ENCODE measurements around the gene VPS13D.

The VPS13D gene

GRCh38 chr1:12336413-12336812, 106.6 kb downstream of the VPS13D start:
- no peak for DNase-seq (ENCODE audit: low read depth in 3 of 3)

GRCh38 chr1:12338017-12338416, 108.2 kb downstream of the VPS13D start:
- DNase-seq (ENCODE audit: low read depth in 3 of 3), result no peak

DNA sequence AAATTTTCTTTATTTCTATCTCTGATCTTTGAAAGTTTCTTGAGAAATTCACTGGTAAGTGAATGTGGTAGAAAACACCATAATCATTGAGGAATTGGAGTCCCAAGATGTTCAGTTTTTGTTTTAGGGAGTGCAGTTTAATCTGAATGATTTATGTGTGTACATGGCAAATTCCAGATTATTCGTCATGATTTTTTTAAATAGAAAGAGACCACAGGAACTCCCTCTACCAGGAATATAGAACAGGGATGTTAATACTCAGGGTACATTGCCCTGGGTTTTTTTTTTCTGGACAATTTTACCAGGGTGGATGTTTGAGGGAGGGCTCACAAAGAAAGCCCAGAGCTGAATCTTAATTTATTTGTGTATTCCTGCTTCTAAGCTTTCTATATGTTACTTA, 109.0 kb downstream of the VPS13D start:
- DNase-seq (ENCODE audit: low read depth in 3 of 3), result no peak

- DNase-seq (ENCODE audit: low read depth in 3 of 3), result no peak
Measured at GRCh38 chr1:12339396-12339795, 109.6 kb downstream of the VPS13D start.

- DNase-seq (ENCODE audit: low read depth in 3 of 3), result no peak
Measured at GRCh38 chr1:12339811-12340543, 110.1 kb downstream of the VPS13D start.

DNA sequence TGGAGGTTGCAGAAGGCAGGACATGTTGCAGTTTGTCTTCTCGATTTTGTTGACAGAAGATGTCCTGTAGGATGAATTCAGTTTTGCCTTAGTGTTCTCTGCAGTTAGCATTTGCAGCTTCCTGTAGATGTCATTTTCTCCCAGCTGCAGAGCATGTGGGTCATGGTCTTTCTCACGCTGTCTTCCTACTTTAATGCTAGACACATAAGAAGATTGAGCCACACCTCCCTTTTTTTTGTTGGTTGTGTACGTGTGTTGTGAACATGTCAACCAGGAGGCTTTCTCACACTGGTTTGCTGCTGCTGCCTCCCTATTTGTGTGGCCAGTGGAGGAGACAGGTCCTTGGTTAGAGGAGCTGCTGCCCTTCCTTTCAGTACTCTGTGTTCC, 110.7 kb downstream of the VPS13D start:
- no peak for DNase-seq (ENCODE audit: low read depth in 3 of 3)

DNA sequence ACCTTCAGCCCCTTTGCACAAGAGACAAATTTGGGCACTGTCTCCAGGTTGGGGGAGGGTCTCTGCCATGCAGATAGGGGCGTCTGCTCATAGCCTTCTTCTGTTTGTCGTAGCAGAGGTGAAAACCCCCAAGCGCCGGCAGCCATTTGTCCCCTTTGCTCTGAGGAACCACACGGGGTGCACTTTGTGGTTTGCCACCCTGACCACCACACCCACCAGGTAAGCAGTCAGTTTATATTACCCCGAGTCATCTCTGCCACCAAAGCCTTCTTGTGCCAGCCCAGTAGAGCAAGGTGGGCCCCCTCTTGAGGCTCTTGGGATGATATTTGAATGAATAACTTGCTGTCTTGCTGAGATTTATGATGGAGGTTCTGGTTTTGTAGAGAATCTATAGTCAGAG, 111.8 kb downstream of the VPS13D start:
- no peak for DNase-seq (ENCODE audit: low read depth in 3 of 3)

DNA sequence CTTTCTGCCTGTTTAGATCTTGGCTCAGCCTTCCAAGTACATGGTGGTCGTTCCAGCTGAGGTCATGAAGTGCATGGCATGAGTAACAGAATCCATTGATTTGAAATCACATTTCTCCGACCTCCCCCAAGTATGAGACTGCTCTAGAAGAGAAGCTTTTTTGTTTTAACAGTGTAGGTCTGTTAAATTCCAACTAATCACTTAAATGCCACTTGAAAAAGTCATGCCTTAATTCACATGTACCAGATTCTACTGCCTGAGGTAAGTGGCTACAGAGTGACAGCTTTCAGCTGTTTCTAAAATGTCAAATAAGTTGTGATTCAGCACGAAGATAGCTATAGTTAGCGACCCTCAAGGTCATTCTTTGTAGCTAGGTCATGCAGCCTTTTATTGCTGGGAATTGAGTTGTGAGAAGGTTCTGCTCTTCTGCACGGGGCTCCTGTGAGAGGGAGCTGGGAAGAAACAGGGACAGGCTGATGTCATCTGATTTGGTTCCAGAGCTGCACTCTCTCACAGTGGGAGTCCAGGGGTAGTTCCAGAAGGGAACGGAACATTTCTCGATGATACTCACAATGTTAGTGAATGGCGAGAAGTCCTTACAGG, 112.7 kb downstream of the VPS13D start:
- DNase-seq (ENCODE audit: low read depth in 3 of 3), result no peak

DNA sequence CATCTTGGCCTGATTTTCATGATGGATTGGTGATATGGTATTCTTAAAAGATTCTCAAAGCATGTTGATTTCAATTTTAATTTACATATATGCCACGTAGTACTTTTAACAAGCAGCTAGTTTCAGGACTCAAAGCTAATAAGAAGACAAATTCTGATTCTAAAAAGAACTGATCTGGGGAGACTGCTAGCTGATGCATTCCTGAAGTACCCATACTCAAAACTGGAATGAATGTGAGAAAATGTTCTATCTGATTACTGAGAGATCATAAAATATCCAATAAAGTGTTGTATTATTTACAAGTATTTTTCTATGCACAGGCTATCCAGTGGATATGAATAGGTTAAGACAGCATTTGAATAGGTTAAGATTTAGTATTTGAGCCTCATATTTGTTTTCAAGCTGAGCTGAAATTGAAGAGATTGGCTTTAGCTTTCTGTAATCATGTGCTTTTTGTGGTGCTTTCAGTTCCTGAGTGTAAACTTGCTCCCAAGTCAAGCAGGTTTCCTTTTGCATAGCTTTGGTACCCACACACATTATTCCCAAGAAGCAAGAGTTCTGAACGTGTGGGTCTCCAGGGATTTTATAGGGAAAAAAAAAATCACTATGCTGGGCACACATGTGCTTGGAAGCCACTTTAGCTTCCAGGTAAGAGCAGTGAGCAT, 114.1 kb downstream of the VPS13D start:
- DNase-seq (ENCODE audit: low read depth in 3 of 3), result no peak

DNA sequence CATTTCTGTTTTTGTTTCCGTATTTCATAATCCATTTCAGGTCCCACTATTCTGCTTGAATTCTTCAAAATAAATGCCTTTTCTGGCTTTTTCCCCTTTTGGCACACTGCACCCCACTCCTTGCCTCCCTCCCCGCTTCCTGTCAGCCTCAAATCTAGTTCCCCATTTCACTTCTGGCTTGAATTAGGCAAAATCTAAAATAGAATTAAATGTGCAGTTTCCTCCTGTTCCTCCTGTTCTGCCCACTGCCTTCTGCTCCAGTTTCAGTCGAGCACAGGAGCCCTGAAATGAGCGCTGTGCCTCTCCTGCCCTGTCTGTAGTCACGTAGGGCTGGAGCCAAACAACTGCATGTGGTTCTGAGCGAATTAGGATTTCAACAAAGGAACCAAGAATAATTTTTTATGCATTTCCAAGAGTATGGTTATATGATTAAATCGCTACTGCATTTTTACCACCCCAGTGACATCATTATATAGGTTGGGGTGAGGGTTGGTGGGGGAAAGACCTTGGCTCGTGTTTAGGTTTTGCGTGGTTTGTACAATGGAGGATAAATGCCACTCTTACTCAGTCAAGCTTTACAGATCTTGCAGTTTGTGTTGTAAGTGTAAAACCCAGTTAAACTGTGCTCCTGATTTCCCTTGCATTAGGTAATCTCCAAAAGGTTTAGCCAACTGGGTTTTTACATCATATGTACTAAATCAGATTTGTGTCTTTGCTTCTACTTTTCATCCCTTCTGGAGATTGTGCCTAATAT, 114.9 kb downstream of the VPS13D start:
- no peak for DNase-seq (ENCODE audit: low read depth in 3 of 3)

GRCh38 chr1:12345350-12346217, 115.8 kb downstream of the VPS13D start:
- no peak for DNase-seq (ENCODE audit: low read depth in 3 of 3)

DNA sequence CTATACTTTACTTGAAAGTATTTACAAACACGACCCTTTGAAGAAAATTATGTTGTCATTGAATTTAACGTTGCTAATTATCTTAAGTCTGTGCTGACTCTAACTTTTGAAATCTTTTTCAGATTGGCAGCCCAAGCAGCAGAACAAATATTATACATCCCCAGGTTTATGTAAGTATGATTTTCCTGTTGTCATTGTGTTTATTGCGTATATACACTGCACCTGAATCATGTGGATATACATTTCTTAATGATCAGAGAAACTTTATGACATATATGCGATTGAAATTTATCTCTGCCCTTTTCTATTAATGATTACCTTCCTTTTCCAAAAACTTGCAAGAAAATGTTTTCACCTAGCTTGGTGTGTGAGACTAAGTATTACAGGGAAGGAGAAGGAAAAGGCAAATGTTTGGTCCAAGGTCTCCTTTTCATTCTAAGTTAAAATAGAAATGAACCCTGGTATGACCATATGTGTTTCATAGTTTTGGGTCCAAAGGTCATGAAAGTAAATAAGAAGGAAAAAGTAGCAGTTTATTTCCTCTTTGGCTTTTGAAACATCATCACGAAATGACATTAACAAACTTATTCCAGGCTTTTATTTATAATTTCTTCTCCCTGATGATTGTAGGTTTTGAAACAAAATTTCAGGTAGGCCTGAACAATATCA, 116.8 kb downstream of the VPS13D start:
- no peak for DNase-seq (ENCODE audit: low read depth in 3 of 3)

DNA sequence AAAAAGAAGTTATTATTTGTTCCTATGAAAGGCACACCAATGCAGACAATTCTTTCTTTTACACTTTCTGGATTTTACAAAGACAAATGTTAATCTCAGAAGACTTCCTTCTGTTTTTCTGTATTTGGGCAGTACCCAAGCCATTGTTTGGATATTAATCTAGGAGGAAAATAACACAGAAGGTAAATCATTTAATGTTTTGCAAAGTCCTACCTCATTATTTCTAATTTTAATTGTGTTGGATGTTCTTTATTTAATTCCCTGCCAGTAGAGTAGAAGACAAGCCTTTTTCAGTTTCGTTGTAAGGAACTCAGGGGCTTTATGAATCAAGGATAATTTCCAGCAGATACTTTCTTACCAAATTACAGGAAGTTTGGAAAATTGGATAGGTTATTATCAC, 118.3 kb downstream of the VPS13D start:
- no peak for DNase-seq (ENCODE audit: low read depth in 3 of 3)

- DNase-seq (ENCODE audit: low read depth in 3 of 3), result no peak
Measured at GRCh38 chr1:12353981-12354380, 124.2 kb downstream of the VPS13D start.

GRCh38 chr1:12356004-12356890, 126.4 kb downstream of the VPS13D start:
- no peak for DNase-seq (ENCODE audit: low read depth in 3 of 3)

DNA sequence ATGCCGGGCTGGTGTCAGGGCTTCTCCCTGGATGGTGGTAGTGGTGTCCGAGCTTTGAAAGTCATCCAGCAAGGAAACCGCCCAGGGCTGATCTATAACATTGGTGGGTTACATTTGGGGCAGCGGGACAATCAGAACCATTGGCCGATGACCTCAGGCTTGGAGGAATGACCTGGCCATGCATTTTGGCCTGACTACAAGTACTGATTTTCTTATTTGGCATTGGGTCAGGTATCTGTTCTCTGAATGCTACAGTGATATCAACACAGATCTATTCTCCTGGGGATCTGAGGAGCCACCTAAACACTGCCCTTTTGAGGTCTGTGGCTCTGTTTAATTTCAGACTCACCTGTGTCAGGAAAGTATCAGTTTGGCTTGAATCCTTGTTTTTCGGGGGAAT, 128.7 kb downstream of the VPS13D start:
- no peak for DNase-seq (ENCODE audit: low read depth in 3 of 3)

GRCh38 chr1:12359359-12360133, 129.7 kb downstream of the VPS13D start:
- no peak for DNase-seq (ENCODE audit: low read depth in 3 of 3)

GRCh38 chr1:12368646-12369045, 138.8 kb downstream of the VPS13D start:
- no peak for DNase-seq (ENCODE audit: low read depth in 3 of 3)

DNA sequence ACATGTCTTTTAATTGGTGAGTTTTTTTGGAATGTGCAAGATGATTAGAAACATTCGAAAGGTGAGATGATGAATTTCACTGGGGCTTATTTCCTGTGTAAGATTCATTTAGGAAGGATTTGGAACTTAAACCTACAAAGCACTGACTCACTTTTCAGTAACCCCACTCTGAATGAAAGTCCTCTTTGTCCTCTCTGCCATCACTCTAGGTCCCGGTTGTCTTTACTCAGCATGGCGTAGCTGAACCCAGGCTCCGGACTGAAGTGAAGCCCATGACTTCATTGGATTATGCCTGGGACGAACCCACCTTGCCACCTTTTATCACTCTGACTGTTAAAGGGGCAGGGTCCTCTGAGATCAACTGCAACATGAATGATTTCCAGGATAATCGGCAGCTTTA, 139.4 kb downstream of the VPS13D start:
- no peak for DNase-seq (ENCODE audit: low read depth in 3 of 3)

Measured in stimulated activated CD4-positive, alpha-beta T cell treated with anti-CD3 and anti-CD28 coated beads, TNF-alpha, amount 100 ng/mL, for 48 hours (primary cell).